Activated B cell treated with CpG ODN at 0.5 μM for 24 hours (primary cell): ENCODE data around the gene SLC47A1. TPM values are rescaled to one million over a fixed set of nuclear protein-coding genes. Genes with fewer than 3 reads are reported as not detected.

Experiments
- ATAC-seq: fragments of 200-7000 bp; cut with Tn5 transposase; one replicate; pipeline ENCODE4 v1.10.0; 2021; ENCODE audit warnings: low read depth, mild to moderate bottlenecking, moderate library complexity
- CTCF ChIA-PET: fragments of 350-600 bp; sonication (Branson Sonifier 250); formaldehyde crosslinking; loops from one replicate; lab custom pipeline; 2021; ENCODE audit warnings: antibody characterized with exemption; lab: Charles Lee
- POLR2A ChIA-PET: fragments of 350-600 bp; sonication (Branson Sonifier 250); formaldehyde crosslinking; loops from one replicate; lab custom pipeline; 2021; ENCODE audit warnings: antibody characterized with exemption; lab: Charles Lee
- DNase-seq: peaks from one replicate; pipeline ENCODE4 v3.0.0; 2022
- H3K27ac Mint-ChIP-seq: one replicate; pipeline ENCODE4 v1.8.0; 2020; ENCODE audit warnings: mixed read lengths
- H3K27me3 Mint-ChIP-seq: one replicate; pipeline ENCODE4 v1.8.0; 2021; ENCODE audit warnings: mixed read lengths
- H3K36me3 Mint-ChIP-seq: one replicate; pipeline ENCODE4 v1.8.0; 2021; ENCODE audit warnings: low read depth, mixed read lengths
- H3K4me1 Mint-ChIP-seq: one replicate; pipeline ENCODE4 v1.8.0; 2021; ENCODE audit warnings: mixed read lengths
- H3K4me3 Mint-ChIP-seq: one replicate; pipeline ENCODE4 v1.8.0; 2020; ENCODE audit warnings: mild to moderate bottlenecking, mixed read lengths
- H3K9me3 Mint-ChIP-seq: one replicate; pipeline ENCODE4 v1.8.0; 2020; ENCODE audit warnings: mixed read lengths
- CTCF ChIP-seq: fragments of 200-600 bp; IDR thresholded peaks from one replicate; pipeline ENCODE4 v1.8.0; 2022; ENCODE audit warnings: antibody characterized with exemption, mild to moderate bottlenecking
- intact Hi-C: fragments of 100-400 bp; cut with micrococcal nuclease; formaldehyde crosslinking; loops from one replicate; pipeline ENCODE4 v1.15.1; 2024
- total RNA-seq: library from RNA; stranded (reverse); gene quantifications from 2 replicates; pipeline ENCODE4 v1.2.3, GENCODE V29; 2022

The SLC47A1 gene
- total RNA-seq, 1 donor from 2014 or later = 0.11 TPM

- intact Hi-C loops = no loop called here
- POLR2A ChIA-PET = no interaction called here
- H3K36me3 Mint-ChIP-seq = no peaks in the 10 kb centered on the region
- H3K9me3 Mint-ChIP-seq = no peaks in the 10 kb centered on the region
- no peak for ATAC-seq
- H3K27me3 Mint-ChIP-seq = no peaks in the 10 kb centered on the region
- H3K4me3 Mint-ChIP-seq = no peak overlapping the region
- no peak for DNase-seq
- TF ChIP-seq CTCF = no peak
- no peak overlapping the region for H3K27ac Mint-ChIP-seq
- CTCF ChIA-PET = no interaction called here
- no peaks in the 10 kb centered on the region for H3K4me1 Mint-ChIP-seq
Measured at GRCh38 chr17:19610879-19611278, 77.2 kb downstream of the SLC47A1 start.

GRCh38 chr17:19613979-19614378 is 80.3 kb downstream of the SLC47A1 start:
- H3K4me1 Mint-ChIP-seq = no peaks in the 10 kb centered on the region
- ATAC-seq (no peak), DNase-seq (no peak)
- no peak for TF ChIP-seq CTCF
- peaks cover 15% of the 10 kb centered on the region for H3K9me3 Mint-ChIP-seq
- H3K36me3 Mint-ChIP-seq = peaks cover 3% of the 10 kb centered on the region
- intact Hi-C loops = no loop called here
- ChIA-PET POLR2A (no interaction called here), CTCF (interaction anchor here (1.0 to 3.3 kb wide), 3 partner anchors 131 to 153 kb away, joined by 3 to 20 read pairs (median 7); no protein-coding TSS in a partner anchor)
- no peaks in the 10 kb centered on the region for H3K27me3 Mint-ChIP-seq
- H3K27ac Mint-ChIP-seq = no peak overlapping the region
- H3K4me3 Mint-ChIP-seq = no peak overlapping the region

- Mint-ChIP-seq H3K27ac (no peak overlapping the region), H3K4me1 (no peaks in the 10 kb centered on the region), H3K27me3 (no peaks in the 10 kb centered on the region), H3K36me3 (peaks cover 12% of the 10 kb centered on the region), H3K9me3 (peaks cover 24% of the 10 kb centered on the region), H3K4me3 (no peak overlapping the region)
- ChIA-PET POLR2A (interaction anchor here (1.1 kb wide), 1 partner anchor 33 kb away, joined by 3 read pairs; the partner anchor contains the start of gene ALDH3A2), CTCF (interaction anchor here (1.0 to 3.3 kb wide), 3 partner anchors 130 to 152 kb away, joined by 3 to 20 read pairs (median 7); no protein-coding TSS in a partner anchor)
- DNase-seq (no peak), ATAC-seq (no peak)
- TF ChIP-seq CTCF = no peak
- intact Hi-C loops = loop anchor here (1.0 kb wide), 1 partner anchor 151 kb away; no protein-coding TSS in a partner anchor
Measured at GRCh38 chr17:19614900-19615299, 81.2 kb downstream of the SLC47A1 start.

- ChIA-PET POLR2A (no interaction called here), CTCF (no interaction called here)
Measured at GRCh38 chr17:19618015-19618414, 84.4 kb downstream of the SLC47A1 start.

More at GRCh38 chr17:19618015-19618414, 84.4 kb downstream of the SLC47A1 start:
- Mint-ChIP-seq H3K4me3 (no peak overlapping the region), H3K9me3 (peaks cover 27% of the 10 kb centered on the region), H3K36me3 (peaks cover 13% of the 10 kb centered on the region), H3K27ac (no peak overlapping the region), H3K4me1 (no peaks in the 10 kb centered on the region), H3K27me3 (no peaks in the 10 kb centered on the region)
- intact Hi-C loops = no loop called here
- no peak for DNase-seq
- no peak for ATAC-seq
- no peak for TF ChIP-seq CTCF
